ENCODE data around the gene AGTPBP1.

Gene AGTPBP1

GRCh38 chr9:85630676-85631075 is 111.1 kb downstream of the AGTPBP1 start:
- TF ChIP-seq CTCF (conservative IDR thresholded peaks at IDR 0.05; ENCODE audit: low read length) = no peak

GRCh38 chr9:85617141-85617670 is 124.5 kb downstream of the AGTPBP1 start:
- no peak for DNase-seq (ENCODE audit: low read depth)
- no peak overlapping the region for H3K4me3 ChIP-seq (ENCODE audit: low read length)
- TF ChIP-seq CTCF (conservative IDR thresholded peaks at IDR 0.05; ENCODE audit: low read length) = no peak

More at GRCh38 chr9:85630676-85631075, 111.1 kb downstream of the AGTPBP1 start:
- DNase-seq (ENCODE audit: low read depth) = no peak
- H3K4me3 ChIP-seq (ENCODE audit: low read length) = no peak overlapping the region

- DNase-seq (ENCODE audit: low read depth) = no peak
- TF ChIP-seq CTCF (conservative IDR thresholded peaks at IDR 0.05; ENCODE audit: low read length) = no peak
- no peak overlapping the region for H3K4me3 ChIP-seq (ENCODE audit: low read length)
Observed at GRCh38 chr9:85615792-85616191, 126.0 kb downstream of the AGTPBP1 start.

DNA sequence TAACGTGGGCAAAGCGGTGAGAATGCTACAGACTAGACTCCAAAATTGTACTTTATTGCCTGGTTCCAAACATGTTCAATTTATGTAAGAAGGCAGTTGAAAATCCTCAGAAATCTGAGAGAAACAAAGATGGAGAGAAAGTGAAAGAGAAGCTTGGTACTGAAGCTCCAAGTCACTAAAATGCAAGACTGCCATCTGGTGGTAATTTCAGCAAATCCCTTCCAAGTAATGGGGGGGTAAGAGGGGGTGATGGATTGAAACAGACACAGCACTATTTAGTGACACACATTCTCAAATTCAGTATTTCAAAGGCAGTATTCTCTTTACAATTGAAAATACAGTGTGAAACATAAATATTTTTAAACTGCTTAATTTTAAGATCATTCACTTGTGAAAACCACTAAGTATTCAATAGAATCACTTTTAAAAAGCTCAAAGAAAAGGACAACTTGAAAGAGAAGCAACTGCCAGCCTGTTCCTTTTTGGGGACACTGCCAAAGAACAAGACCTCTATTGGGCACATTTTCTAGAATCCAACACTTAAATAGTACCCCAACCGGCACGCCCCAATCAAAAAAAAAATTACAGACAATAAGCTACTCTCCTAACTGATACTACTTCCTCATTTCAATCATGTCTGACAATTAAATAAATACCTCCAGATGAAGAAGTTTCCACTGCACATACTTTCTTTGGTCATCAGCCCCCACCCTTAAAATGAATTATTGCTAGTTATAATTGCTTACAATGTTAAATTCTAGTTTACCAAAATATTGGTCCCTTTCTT is 131.5 kb downstream of the AGTPBP1 start:
- DNase-seq (ENCODE audit: low read depth) = peak; percentile 81
- H3K4me3 ChIP-seq (ENCODE audit: low read length) = peak overlapping the region; percentile 52
- TF ChIP-seq CTCF (conservative IDR thresholded peaks at IDR 0.05; ENCODE audit: low read length) = peak; percentile 92

- no peak for TF ChIP-seq CTCF (conservative IDR thresholded peaks at IDR 0.05; ENCODE audit: low read length)
- H3K4me3 ChIP-seq (ENCODE audit: low read length) = no peak overlapping the region
Observed at GRCh38 chr9:85605905-85606304, 135.8 kb downstream of the AGTPBP1 start.

DNA sequence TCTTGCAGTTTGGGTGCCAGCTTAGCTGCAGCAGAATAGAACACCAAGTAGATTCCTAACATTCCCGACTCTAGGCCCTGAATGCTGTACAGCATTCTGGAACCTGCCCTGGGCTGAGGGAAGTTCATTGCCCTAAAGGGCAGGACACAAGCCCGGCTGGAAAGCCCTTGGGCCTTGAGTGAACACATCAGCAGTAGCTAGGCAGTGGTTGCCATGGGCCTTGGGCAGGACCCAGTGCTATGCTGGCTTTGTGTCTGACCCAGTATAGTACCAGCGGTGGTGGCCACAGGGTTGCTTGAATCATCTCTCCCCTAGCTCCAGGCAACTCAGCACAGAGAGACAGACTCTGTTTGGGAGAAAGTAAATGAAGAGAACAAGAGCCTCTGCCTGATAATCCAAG is 137.8 kb downstream of the AGTPBP1 start:
- no peak overlapping the region for H3K4me3 ChIP-seq (ENCODE audit: low read length)
- TF ChIP-seq CTCF (conservative IDR thresholded peaks at IDR 0.05; ENCODE audit: low read length) = no peak

More at GRCh38 chr9:85605905-85606304, 135.8 kb downstream of the AGTPBP1 start:
- no peak for DNase-seq (ENCODE audit: low read depth)

GRCh38 chr9:85602742-85603141 is 139.0 kb downstream of the AGTPBP1 start:
- no peak for TF ChIP-seq CTCF (conservative IDR thresholded peaks at IDR 0.05; ENCODE audit: low read length)
- H3K4me3 ChIP-seq (ENCODE audit: low read length) = no peak overlapping the region
- no peak for DNase-seq (ENCODE audit: low read depth)

More for the DNA sequence above, 137.8 kb downstream of the AGTPBP1 start:
- DNase-seq (ENCODE audit: low read depth) = no peak
